ENCODE results near the gene TPH2. TPM values are rescaled to one million over a fixed set of nuclear protein-coding genes. Genes with fewer than 3 reads are reported as not detected.

The TPH2 gene
- total RNA-seq, 2 donors from 2014 or later = not detected

GRCh38 chr12:72077111-72077820 lies 138.6 kb downstream of the TPH2 start:
- TF ChIP-seq CTCF (IDR thresholded peaks at IDR 0.05) = no peak
- H3K27ac ChIP-seq = no peak overlapping the region
- intact Hi-C loops (cut with DNase I) = no loop called here

GRCh38 chr12:72081777-72082176 lies 143.1 kb downstream of the TPH2 start:
- Histone ChIP-seq H3K4me3 (no peak overlapping the region), H3K9ac (ENCODE audit: low read depth in 2 of 2, low read length in 2 of 2) (no peak overlapping the region), H3K9me3 (no peaks in the 10 kb centered on the region), H3K36me3 (no peaks in the 10 kb centered on the region), H3K27ac (no peak overlapping the region), H3K27me3 (no peaks in the 10 kb centered on the region), H3K4me1 (no peaks in the 10 kb centered on the region)
- intact Hi-C loops (cut with DNase I) = no loop called here
- no peak for DNase-seq
- no peak for TF ChIP-seq CTCF (IDR thresholded peaks at IDR 0.05)

More at GRCh38 chr12:72077111-72077820, 138.6 kb downstream of the TPH2 start:
- H3K36me3 ChIP-seq = no peaks in the 10 kb centered on the region
- DNase-seq = no peak
- H3K4me3 ChIP-seq = no peak overlapping the region
- H3K27me3 ChIP-seq = no peaks in the 10 kb centered on the region
- H3K9ac ChIP-seq (ENCODE audit: low read depth in 2 of 2, low read length in 2 of 2) = no peak overlapping the region
- no peaks in the 10 kb centered on the region for H3K4me1 ChIP-seq
- H3K9me3 ChIP-seq = no peaks in the 10 kb centered on the region

Other genes with a start within 250 kb of the TPH2 start
- gene RAB21, start 184.0 kb upstream of the TPH2 start, total RNA-seq = 10 to 100 TPM; 52.5 to 75.1 TPM
- gene TBC1D15, start 99.1 kb upstream of the TPH2 start, total RNA-seq = 10 to 100 TPM; 22.2 to 37.9 TPM